ENCODE results near the gene SLC30A10. TPM values are rescaled to one million over a fixed set of nuclear protein-coding genes. Genes with fewer than 3 reads are reported as not detected.
"Not testable (repeated sequence)": the region's sequence is repeated elsewhere in the genome, so short reads cannot be mapped to it uniquely, and the experiment has no call there.

Gene SLC30A10
- total RNA-seq, 1 experiment from 2014 or later: 0.18 TPM

DNA sequence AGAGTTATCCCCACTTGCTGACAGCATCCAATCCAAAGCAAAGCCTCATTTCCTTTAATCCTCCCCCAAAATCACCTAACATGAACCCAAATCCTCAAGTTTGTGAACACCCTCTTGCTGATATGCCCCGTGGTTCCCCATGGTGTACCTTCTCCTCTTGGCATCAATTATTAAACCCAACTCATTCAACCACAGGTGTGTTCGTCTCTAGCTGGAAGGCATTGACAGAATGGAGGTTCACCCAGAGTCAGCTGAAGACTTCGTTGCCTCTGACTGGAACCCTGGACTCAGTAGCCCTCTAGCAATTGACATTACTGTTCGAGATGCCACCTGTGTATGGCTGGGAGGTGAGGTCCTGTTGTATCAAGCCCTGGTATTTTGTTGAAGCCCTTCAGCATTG, 22.8 kb downstream of the SLC30A10 start:
- in situ Hi-C loops (cut with HindIII; ENCODE audit: low pct_unique_long_range_greater_than_20kb, low sequenced_read_pairs): no loop called here
- DNase-seq (ENCODE audit: low read depth, low spot score): no peak

DNA sequence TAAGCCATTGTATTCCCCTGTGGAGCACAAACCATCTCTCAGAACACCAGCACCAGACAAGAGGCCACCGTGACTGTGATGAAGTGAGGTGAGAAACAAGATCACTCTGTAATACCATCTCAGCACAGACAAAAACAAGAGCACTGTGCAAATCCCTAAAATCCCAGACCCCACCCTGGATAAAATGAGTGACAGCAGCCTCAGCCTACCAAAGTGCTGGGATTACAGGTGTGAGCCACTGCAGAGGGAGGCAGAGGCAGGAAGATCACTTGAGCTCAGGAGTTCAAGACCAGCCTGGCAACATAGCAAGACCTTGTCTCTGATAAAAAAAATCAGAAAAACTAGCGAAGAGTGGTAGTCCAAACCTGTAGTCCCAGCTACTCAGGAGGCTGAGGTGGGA, 23.4 kb downstream of the SLC30A10 start:
- DNase-seq (ENCODE audit: low read depth, low spot score): no peak
- in situ Hi-C loops (cut with HindIII; ENCODE audit: low pct_unique_long_range_greater_than_20kb, low sequenced_read_pairs): no loop called here

DNA sequence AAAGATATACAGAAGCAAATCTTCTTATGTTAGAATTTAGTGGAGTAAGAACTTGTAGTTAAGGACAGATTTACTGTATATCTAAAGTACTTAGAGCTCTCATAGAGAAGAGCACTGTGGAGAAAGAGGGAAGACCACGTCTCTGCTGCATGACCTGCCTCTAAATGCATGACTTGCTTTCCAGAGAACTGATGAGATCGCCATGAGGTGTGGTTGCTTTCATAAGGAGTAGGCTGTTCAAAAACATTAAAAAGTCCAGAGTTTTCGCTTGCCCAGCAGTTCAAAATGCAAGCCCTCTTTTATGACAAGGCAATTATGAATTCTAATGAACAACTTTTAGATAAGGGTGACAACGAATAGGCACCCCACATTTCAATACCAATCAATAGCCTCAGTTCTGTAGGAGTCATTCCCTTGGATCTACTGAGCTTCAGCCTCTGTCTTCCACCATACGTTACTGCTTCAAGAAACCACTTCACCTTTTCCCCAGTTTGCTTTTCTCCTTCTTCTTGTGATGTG, 24.9 kb downstream of the SLC30A10 start:
- in situ Hi-C loops (cut with HindIII; ENCODE audit: low pct_unique_long_range_greater_than_20kb, low sequenced_read_pairs): no loop called here
- DNase-seq (ENCODE audit: low read depth, low spot score): no peak

DNA sequence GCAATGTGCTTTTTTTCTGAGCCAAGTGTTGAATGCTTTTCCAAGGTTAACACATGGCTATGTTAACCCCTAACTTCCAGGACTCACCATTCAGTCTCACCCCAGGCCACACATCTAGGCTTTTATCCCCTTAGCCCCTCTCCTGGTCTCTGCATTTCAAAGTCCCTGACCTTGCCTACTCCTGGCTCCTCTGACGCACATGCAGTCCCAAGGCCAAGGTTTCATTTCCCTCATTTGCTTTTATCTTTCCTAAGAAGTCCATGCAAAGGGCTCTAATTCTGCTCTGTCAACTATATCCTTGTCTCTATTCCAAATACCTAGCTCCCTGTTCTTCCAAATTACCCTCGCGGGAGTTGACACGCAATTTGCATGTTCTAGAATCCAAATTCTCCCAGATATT, 25.4 kb downstream of the SLC30A10 start:
- in situ Hi-C loops (cut with HindIII; ENCODE audit: low pct_unique_long_range_greater_than_20kb, low sequenced_read_pairs): no loop called here
- DNase-seq (ENCODE audit: low read depth, low spot score): no peak

DNA sequence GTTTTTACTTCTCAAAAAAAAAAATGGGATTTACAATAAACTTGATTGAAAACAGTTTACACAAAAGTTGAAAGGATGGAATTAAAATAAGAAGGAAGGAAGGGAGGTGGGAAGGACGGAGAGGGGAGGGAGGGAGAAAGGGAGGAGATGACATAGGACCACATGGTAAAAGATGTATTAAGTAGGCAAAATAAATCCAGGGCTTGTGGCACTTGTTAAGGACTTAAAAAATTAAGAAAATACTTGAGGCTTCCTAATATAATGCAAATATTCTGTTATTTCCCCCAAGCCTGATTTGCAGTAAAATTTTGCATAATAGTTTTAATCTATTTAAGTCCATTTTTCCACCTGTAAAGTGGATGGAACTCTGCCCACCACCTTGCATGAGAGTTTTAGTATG, 27.5 kb downstream of the SLC30A10 start:
- in situ Hi-C loops (cut with HindIII; ENCODE audit: low pct_unique_long_range_greater_than_20kb, low sequenced_read_pairs): no loop called here
- no peak for DNase-seq (ENCODE audit: low read depth, low spot score)

DNA sequence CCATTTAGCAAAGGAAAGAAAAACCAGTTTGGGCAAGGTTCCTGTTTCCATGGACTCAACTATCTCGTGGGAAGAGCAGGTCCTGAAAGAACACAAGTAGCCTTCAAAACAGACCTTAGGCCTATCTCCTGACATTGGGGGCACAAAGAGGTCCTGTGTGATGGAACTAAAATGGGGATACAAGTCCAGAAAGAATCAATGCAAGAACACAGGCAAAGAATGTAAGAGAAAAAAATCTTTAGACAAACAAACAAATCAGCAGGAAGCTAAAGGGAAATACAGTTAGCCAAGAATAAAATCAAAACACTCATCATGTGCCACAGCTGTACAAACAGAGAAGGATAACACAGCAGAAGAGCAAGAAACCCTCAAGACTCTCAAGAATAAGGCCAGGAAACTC, 28.2 kb downstream of the SLC30A10 start:
- DNase-seq (ENCODE audit: low read depth, low spot score): peak; percentile 75
- in situ Hi-C loops (cut with HindIII; ENCODE audit: low pct_unique_long_range_greater_than_20kb, low sequenced_read_pairs): no loop called here

DNA sequence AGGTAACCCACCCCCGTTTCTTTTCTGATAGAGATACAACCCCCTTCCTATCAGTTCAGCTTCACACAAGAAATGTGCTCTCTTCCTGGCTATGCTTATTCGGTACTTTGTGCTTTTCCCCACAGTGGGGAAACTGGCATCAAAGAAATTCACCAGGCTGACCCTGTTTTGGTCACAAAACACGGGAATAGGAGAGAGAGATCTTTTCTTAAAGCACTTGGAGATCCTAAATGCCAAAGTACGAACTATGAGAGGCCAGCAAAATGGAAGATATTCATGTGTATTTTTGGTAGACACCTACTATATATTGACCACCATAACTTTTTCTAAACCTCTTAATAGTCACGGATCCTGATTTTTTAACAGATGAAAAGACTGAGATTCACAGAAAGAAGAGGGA, 30.0 kb downstream of the SLC30A10 start:
- no peak for DNase-seq (ENCODE audit: low read depth, low spot score)
- in situ Hi-C loops (cut with HindIII; ENCODE audit: low pct_unique_long_range_greater_than_20kb, low sequenced_read_pairs): no loop called here

DNA sequence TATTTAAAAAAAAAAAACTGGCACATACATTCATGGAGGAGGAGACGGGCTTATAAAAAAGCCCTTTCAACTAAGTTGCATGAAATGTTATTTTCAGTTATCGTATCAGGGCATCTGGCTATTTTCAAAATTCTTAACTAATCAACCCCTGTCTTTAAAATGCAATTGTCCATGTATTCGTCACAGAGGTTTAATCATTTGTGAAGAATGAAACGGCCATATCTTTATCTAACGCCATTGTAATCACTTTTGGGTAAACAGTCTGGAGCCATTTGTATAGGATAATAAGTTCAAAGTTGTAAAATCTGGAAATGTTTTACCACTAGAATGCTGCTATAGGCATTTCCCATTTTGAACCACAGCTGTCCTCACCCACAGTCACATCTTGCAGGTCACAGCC, 30.4 kb downstream of the SLC30A10 start:
- in situ Hi-C loops (cut with HindIII; ENCODE audit: low pct_unique_long_range_greater_than_20kb, low sequenced_read_pairs): no loop called here
- DNase-seq (ENCODE audit: low read depth, low spot score): no peak

DNA sequence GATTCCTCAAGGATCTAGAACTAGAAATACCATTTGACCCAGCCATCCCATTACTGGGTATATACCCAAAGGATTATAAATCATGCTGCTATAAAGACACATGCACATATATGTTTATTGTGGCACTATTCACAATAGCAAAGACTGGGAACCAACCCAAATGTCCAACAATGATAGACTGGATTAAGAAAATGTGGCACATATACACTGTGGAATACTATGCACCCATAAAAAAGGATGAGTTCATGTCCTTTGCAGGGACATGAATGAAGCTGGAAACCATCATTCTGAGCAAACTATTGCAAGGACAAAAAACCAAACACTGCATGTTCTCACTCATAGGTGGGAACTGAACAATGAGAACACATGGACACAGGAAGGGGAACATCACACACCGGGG, 36.1 kb downstream of the SLC30A10 start:
- DNase-seq (ENCODE audit: low read depth, low spot score); in situ Hi-C loops (cut with HindIII; ENCODE audit: low pct_unique_long_range_greater_than_20kb, low sequenced_read_pairs): not testable (repeated sequence)

DNA sequence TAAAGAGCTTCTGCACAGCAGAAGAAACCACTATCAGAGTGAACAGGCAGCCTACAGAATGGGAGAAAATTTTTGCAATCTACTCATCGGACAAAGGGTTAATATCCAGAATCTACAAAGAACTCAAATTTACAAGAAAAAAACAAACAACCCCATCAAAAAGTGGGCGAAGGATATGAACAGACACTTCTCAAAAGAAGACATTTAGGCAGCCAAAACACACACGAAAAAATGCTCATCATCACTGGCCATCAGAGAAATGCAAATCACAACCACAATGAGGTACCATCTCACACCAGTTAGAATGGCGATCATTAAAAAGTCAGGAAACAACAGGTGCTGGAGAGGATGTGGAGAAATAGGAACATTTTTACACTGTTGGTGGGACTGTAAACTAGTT, 36.5 kb downstream of the SLC30A10 start:
- in situ Hi-C loops (cut with HindIII; ENCODE audit: low pct_unique_long_range_greater_than_20kb, low sequenced_read_pairs); DNase-seq (ENCODE audit: low read depth, low spot score): not testable (repeated sequence)

DNA sequence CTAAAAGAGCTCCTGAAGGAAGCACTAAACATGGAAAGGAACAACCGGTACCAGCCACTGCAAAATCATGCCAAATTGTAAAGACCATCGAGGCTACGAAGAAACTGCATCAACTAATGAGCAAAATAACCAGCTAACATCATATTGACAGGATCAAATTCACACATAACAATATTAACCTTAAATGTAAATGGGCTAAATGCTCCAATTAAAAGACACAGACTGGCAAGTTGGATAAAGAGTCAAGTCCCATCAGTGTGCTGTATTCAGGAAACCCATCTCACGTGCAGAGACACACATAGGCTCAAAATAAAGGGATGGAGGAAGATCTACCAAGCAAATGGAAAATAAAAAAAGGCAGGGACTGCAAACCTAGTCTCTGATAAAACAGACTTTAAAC, 39.7 kb downstream of the SLC30A10 start:
- DNase-seq (ENCODE audit: low read depth, low spot score); in situ Hi-C loops (cut with HindIII; ENCODE audit: low pct_unique_long_range_greater_than_20kb, low sequenced_read_pairs): not testable (repeated sequence)

DNA sequence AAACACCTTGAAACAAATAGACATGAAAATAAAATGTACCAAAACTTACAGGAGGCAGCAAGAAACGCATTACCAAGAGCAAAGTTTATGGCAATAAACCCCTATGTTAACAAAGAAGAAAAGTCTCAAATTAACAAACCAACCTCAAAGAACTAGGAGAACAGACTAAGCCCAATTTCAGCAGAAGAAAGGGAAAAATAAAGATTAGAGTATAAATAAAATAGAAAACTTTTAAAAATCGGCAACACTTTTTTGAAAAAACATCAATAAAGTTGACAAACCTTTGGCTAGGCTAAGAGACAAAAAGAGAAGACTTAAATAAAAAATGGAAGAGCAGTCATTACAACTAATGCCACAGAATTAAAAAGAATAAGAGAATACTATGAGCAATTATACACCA, 42.7 kb downstream of the SLC30A10 start:
- in situ Hi-C loops (cut with HindIII; ENCODE audit: low pct_unique_long_range_greater_than_20kb, low sequenced_read_pairs): no loop called here
- DNase-seq (ENCODE audit: low read depth, low spot score): no peak

DNA sequence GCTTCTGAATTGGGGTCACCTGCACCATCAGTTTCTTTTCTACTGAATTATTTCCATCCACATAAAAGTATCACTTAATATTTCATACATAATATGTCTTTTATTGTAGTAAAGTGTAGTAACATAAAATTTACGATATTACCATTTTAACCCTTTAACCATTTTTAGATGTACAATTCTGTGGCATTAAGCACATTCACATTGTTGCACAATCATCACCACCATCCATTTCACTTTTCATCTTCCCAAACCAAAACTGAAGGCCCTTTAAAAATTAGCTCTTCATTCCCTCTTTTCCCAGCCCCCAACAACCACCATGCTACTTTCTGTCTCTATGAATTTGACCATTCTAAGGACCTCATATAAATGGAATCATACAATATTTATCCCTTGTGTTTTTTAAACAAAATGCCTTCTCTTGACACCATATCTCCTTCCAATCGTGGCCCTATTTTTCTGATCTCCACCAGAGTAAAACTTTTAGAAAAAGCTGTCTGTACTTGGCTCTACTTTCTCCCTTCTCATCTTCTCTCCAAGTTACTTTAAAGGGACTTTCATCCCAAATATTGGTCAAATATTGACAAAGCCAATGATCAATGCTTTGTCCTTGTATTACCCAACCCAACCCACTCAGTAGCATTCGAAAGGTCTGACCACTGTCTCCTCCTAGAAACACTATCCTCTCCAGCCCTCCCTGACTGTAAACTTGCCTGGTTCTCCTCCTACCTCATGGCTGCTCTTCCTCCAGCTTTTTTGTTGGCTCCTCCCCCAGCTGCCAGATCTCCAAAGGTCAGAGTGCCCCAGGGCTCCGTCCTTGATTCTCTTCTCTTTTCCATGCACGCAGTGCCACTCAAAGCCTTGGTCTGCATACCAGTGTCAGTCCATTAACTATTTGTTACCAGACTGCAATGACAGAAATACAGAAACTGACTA, 44.7 kb downstream of the SLC30A10 start:
- DNase-seq (ENCODE audit: low read depth, low spot score): peak; percentile 97
- in situ Hi-C loops (cut with HindIII; ENCODE audit: low pct_unique_long_range_greater_than_20kb, low sequenced_read_pairs): no loop called here

DNA sequence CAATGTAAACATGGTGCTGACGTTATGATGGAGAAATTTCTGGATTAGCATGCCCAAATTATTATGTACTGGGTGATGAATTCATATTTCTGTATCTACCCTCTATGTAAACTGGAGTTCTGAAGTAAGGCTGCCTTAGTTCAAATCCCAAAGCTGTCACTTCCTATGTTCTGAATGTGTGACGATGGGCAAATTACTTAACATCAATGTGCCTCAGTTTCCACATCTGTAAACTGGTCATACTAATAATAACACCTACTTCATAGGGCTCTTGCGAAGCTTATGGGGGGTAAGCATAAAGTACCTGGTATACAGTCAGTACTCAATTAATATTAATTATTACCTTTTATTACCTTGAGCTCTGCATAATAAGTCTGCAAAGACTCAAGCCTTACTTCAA, 45.6 kb downstream of the SLC30A10 start:
- in situ Hi-C loops (cut with HindIII; ENCODE audit: low pct_unique_long_range_greater_than_20kb, low sequenced_read_pairs): no loop called here
- DNase-seq (ENCODE audit: low read depth, low spot score): no peak

DNA sequence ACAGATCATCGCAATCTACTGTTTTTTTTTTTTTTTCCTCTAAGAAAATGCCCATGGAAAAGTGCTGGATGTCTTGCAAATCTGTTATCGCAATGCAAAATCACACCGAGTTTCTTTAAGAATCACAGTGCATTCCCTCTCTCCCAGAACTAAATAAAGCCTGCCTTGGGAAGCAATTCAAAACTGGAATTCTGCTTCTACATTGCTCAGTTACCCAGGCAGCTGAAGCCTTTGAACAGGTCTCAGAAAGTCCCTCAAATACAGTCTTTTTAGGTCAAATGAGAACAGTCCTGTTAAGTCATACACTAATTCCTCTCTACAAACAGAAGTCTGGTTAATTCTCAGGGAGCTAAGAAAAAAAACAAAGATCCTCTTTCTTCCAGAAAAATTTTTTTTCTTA, 46.3 kb downstream of the SLC30A10 start:
- peak; percentile 50 for DNase-seq (ENCODE audit: low read depth, low spot score)
- in situ Hi-C loops (cut with HindIII; ENCODE audit: low pct_unique_long_range_greater_than_20kb, low sequenced_read_pairs): no loop called here

DNA sequence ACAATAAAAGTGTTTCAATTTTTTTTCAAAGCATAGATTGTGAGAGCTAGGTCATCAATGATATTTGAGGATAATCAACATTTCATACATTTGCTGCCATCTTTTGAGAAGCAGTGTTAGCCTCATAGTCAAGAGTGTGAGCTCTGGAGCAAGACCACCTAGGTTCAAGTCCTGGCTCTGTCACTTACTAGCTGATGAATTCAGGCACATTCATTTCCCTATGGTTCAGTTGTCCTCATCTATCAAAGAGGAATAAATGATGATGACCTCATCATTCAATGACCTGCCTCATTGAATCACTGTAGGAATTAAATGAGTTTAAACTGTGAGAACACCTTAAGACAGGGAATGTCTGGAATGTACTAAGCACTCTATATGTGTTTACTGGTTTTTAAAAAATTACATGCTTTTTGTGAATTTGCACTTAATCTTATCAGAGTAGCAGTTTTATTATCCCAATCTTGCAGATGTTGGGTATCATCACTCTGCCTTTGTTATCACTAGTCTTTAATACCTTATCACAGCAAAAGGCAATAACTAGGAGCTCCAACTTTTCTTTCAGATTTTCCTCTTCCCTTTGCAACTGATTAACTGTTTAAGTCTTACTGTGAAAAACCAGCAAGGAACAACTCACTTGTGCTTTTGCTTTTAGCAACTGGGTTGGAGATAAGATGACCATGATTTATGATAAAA, 47.4 kb downstream of the SLC30A10 start:
- DNase-seq (ENCODE audit: low read depth, low spot score): peak; percentile 37
- in situ Hi-C loops (cut with HindIII; ENCODE audit: low pct_unique_long_range_greater_than_20kb, low sequenced_read_pairs): no loop called here

DNA sequence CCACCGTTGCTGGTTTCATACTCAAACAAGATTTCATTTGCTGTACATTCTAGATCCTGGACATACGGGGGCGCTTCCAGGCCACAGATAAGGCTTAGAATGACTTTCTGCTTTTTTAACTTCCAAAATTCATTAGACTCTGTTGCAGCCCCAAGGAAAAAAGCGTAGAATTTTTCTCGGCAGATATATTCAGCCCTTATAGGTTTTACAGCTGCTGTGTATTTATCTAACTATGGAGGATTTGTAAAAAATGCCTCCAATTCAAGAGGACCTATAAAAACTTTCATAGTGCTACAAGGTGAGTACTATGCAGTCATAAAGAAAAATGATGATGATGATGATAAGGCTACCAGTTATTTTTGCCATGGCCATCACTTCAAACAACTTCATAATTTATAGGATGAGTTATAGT, 51.6 kb downstream of the SLC30A10 start:
- in situ Hi-C loops (cut with HindIII; ENCODE audit: low pct_unique_long_range_greater_than_20kb, low sequenced_read_pairs): loop anchor here (10.0 kb wide), 1 partner anchor 98 kb away; no protein-coding TSS in a partner anchor
- peak; percentile 76 for DNase-seq (ENCODE audit: low read depth, low spot score)

DNA sequence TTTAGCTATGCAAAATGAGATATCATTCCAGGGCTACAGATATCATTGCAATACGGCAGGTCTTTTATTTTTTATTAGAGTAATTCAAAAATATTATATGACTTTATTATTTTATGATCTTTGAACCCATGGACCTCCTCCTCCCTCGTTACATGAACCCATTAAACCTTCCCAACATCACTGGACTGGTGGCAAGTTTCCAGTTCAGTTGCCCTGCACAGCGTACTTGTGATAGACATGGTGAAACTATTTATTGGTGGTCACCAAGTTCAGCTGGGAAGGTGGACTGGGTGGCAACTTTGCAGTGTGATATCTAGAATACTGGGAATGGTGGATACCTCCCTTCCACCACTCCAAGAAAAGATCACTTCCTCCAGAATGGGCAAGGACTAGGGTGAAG, 52.5 kb downstream of the SLC30A10 start:
- in situ Hi-C loops (cut with HindIII; ENCODE audit: low pct_unique_long_range_greater_than_20kb, low sequenced_read_pairs): loop anchor here (10.0 kb wide), 1 partner anchor 99 kb away; no protein-coding TSS in a partner anchor
- no peak for DNase-seq (ENCODE audit: low read depth, low spot score)

All from SK-MEL-5 (cell line).